GM12801 (cell line): ENCODE data around the gene FAM81A.

Experiments
- TF ChIP-seq, protein P1 (sequence below): IDR thresholded peaks from one replicate; pipeline ENCODE4 v1.5.1; 2011; ENCODE audit warnings: control low read depth; ENCODE audit not compliant: insufficient read length; ENCODE audit errors: extremely low read depth

FAM81A gene

DNA sequence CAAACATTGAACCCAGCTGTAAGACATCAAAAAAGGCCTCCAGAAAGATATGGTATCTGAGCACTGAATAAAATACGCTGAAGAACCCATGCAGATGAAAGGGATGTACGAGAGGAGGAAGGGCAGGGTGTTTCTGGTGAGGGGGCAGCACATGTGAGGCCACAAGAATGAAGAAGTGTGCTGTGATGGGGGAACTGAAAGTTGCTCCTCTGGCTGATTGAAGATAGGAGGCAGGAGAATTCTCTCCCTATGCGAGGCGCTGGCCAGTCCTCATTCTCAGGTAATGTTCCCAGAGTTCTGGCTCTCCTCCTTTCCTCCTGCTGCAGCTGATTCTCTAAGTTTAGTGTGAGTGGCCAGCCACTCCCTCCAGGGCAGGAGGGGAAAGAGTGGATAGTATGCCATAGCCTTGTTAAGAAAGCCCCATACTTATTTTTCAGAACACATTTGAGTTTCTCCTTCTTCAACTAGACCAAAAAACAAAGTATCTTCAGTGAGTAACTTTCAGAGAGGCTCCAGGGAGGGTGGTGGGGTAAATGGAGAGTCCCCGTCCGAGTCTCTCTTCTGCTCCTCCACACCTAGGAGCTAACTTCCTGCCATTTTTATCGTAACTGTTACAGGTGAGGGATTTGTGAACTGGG, 38.4 kb upstream of the FAM81A start:
- TF ChIP-seq, protein P1, sequence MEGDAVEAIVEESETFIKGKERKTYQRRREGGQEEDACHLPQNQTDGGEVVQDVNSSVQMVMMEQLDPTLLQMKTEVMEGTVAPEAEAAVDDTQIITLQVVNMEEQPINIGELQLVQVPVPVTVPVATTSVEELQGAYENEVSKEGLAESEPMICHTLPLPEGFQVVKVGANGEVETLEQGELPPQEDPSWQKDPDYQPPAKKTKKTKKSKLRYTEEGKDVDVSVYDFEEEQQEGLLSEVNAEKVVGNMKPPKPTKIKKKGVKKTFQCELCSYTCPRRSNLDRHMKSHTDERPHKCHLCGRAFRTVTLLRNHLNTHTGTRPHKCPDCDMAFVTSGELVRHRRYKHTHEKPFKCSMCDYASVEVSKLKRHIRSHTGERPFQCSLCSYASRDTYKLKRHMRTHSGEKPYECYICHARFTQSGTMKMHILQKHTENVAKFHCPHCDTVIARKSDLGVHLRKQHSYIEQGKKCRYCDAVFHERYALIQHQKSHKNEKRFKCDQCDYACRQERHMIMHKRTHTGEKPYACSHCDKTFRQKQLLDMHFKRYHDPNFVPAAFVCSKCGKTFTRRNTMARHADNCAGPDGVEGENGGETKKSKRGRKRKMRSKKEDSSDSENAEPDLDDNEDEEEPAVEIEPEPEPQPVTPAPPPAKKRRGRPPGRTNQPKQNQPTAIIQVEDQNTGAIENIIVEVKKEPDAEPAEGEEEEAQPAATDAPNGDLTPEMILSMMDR = no peak

DNA sequence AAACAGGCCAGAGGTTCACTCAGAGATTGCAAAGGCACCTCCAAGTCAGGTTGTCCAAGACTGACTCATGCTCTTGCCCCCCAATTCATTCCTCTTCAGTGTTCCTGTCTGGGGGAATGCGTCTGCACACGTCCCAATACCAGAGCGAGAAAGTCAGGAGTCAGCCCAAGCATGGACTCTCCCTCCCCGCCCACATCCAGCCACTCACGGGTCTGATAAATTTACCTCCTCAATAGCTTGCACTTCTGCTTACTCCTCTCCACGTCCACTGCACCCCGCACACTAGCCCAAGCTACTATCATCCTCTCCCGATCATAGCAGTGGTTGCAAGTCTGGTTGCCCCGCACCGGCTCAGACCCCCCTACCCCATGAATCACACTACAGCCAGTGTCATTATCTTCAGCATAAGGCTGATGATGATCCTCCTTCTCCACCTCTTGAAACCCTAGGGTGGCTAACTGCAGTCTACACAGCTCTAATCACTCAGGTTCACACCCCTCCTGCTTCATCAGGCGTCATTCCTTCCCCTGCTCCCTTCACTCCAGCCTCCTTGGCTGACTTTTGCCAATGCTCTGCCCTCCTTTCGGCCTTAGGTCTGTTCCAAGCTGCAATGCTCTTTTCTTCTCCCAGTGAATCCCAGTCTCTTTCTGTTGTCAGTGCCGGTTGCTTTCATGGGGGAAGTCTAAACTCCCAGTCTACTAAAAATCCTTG, 37.7 kb upstream of the FAM81A start:
- TF ChIP-seq, protein P1 = no peak

DNA sequence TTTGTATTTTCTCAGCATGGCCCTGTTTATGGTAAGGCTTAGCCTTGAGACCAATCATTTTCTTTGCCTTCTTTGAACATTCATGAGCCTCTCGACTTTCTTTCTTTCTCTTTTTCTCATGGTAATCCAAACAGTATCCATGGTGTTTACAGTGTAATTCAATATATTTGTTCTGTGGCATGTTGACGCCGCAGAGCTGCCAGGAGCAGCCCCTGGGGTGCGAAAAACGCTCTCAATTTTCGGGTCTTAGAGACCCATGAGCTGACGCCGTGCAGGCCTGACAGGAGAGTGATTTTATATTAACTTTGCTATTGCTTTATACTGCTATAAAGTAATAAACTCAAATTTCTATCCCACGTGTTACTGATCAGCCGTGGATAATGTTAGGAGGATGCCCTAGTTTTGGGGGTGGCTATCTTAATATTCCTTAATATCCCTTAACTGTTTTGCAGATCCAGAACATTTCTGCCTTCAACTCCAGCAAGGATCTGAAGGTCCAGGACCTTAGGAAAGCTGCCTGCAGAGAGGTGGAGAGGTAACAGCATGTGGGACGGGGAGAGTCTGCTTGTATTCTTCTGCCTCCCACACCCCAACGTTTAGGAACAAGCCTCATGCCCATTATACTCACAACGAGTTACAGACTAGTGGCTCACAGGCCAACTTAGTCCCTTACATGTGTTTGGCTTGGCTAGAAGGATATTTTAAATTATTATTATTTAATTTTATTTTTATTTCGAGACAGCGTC, 36.0 kb upstream of the FAM81A start:
- TF ChIP-seq, protein P1 = no peak

DNA sequence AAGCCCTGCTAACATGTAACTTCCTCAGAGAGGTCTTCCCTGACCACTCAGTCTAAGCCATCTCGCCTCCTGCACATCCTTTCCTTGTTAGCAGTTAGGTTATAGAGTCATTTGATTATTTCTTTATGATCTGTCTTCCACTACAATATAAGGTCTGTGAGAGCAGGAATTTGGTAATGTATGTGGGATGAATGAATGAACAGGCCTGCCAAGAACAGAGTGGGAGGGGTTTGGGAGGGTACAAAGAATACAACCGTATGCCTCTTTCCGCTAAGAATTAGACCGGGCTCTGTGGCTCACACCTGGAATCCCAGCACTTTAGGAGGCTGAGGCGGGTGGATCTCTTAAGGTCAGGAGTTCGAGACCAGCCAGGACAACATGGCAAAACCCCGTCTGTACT, 32.9 kb upstream of the FAM81A start:
- TF ChIP-seq, protein P1 = no peak

DNA sequence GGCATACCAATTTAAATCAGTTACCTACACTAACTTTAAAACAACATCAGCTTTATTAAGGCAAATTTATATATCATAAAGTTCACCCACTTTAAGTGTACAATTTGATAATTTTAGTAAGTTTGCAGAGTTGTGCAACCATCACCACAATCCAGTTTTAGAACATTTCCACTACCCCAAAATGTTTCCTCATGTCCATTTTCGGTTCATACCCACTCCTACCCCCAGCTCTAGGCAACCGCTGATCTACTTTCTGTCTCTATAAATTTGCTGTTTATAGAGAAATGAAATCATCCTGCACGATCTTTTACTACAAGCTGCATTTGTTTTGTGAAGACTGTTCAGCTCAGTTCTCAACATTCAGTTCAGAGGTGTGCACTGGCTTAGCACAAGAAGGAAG, 31.5 kb upstream of the FAM81A start:
- TF ChIP-seq, protein P1 = no peak

DNA sequence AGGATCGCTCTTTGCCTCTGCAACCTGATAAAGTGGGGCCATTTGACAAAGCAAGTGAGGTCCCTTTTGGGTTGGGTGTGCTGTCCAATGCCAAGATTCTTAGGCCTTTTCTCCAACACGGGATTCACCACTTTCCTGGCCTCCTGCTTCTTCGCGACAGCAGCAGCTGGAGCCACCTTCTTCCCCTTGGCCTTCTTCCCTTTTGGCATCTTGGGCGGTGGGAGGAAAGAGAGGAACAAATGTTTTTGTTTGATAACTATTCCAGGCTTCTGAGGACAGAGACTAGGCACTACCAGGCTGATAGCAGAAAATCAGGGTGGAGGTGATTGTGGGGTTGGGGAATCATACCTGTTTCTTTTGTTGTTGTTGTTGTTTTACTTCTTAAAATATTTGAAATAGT, 30.0 kb upstream of the FAM81A start:
- TF ChIP-seq, protein P1 = no peak

DNA sequence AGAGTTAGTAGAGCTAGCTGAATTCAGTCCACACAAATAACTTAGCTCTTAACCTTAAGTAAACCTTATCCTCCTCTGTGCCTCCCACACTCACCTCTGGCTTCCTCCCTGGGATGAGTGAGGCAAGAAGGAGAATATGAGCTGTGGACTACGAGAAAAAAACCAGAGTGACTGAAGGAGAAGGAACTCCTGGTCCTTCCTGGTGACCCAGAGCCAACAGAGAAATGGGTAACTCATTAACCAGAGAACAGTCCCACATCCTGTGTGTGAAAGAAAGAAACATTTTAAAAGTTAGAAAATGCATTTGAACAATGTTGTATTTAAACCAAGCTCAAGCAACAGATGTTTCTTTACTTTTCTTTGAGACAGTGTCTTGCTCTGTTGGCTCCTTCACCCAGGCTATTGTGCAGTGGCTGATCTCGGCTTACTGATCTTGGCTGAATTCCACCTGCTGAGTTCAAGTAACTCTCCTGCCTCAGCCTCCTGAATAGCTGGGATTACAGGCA, 27.5 kb upstream of the FAM81A start:
- TF ChIP-seq, protein P1 = no peak
